AG09309 (cell line): ENCODE measurements around the gene MRPL4.
A peak's percentile ranks its signal among the peaks of the same experiment; 100 is the strongest.

Experiments used
- DNase-seq: peaks from one replicate; pipeline ENCODE4 v3.0.0-alpha.2; 2010; ENCODE audit warnings: low read depth
- H3K4me3 ChIP-seq: 2 replicates; pipeline ENCODE4 v1.5.1; 2011; ENCODE audit warnings: mild to moderate bottlenecking, low read depth, low read length, moderate library complexity; ENCODE audit not compliant: control insufficient read depth
- TF ChIP-seq, protein P1 (sequence below): IDR thresholded peaks from 2 replicates; pipeline ENCODE4 v1.5.1; 2011; ENCODE audit warnings: mild to moderate bottlenecking, low read depth, low read length, inconsistent platforms; ENCODE audit not compliant: insufficient read depth, control insufficient read depth; ENCODE audit errors: missing control alignments

MRPL4 gene

GRCh38 chr19:10295305-10295846, 43.4 kb downstream of the MRPL4 start:
- TF ChIP-seq, protein P1, sequence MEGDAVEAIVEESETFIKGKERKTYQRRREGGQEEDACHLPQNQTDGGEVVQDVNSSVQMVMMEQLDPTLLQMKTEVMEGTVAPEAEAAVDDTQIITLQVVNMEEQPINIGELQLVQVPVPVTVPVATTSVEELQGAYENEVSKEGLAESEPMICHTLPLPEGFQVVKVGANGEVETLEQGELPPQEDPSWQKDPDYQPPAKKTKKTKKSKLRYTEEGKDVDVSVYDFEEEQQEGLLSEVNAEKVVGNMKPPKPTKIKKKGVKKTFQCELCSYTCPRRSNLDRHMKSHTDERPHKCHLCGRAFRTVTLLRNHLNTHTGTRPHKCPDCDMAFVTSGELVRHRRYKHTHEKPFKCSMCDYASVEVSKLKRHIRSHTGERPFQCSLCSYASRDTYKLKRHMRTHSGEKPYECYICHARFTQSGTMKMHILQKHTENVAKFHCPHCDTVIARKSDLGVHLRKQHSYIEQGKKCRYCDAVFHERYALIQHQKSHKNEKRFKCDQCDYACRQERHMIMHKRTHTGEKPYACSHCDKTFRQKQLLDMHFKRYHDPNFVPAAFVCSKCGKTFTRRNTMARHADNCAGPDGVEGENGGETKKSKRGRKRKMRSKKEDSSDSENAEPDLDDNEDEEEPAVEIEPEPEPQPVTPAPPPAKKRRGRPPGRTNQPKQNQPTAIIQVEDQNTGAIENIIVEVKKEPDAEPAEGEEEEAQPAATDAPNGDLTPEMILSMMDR: peak; percentile 12
- H3K4me3 ChIP-seq: no peak overlapping the region
- no peak for DNase-seq

DNA sequence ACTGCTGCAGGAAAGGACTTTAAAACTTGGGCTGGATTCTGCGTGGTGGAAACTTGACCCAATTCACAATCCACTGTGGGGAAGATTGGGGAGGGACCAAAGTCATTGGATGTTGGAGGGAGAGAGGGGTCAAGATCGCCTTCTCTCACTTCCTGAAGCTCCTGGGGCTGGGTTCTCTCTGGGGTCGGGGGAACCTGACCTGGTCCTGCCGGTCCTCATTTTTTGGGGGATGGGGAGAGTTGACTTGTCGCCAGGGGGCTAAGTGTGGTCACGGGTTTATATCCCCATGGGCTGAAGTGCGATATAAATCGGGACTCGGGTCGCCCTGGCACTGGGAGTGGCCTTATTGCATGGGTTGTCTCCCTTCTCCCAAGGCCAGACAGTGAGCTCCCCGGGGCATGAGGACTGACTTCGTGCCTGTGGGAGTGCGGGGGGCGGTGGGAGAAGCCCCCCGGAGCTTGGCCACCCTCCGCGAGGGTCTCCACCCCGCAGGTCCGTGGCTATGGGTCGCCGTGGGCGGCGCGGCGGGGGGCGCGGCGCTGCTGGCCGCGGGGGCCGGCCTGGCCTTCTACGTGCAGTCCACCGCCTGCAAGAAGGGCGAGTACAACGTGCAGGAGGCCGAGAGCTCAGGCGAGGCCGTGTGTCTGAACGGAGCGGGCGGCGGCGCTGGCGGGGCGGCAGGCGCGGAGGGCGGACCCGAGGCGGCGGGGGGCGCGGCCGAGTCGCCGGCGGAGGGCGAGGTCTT, 44.0 kb downstream of the MRPL4 start:
- no peak overlapping the region for H3K4me3 ChIP-seq
- no peak for DNase-seq
- TF ChIP-seq, protein P1: no peak

DNA sequence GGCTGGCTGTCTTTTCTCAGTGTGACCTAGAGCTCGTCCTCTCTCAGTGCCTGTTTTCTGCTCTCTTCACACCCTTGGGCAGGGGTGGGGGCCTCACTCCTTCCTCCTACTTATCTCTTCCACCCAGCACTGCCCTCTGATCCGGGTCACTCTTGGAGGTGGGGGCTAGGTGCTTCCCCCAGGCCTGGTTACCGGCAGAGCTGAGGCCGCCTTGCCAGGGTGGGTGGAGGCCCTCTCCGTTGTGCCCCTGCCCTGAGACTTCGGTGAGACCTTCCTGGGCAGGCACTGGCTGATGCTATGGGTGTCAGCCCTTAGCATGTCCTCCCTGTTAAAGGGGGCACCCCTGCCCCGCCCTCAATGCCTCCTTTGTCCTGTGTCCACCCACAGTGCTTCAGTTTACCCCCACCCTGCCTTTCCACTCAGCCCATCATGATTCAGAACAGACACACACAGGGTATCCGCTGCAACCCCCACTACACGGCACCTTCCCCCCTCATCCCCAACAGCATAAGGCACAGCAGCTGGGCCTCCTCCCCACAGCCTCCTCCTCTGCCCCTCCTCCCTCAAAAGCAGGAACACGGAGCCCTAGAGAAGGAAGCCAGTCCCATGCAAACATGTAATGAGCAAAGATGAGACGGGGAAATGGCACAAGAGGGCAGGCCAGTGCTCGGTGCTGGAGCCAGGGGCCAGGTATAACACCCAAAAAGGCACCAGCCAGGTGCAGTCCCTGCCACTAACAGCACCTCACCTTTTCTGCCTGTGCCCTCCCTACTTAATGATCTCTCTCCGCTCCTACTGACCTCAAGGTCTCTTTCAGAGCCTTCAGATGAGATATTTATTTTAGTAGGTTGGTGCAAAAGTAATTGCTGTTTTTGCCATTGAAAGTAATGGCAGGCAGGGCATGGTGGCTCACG, 47.8 kb downstream of the MRPL4 start:
- TF ChIP-seq, protein P1: no peak
- no peak overlapping the region for H3K4me3 ChIP-seq
- DNase-seq: no peak

- TF ChIP-seq, protein P1: no peak
- no peak for DNase-seq
- no peak overlapping the region for H3K4me3 ChIP-seq
These were observed 53.3 kb downstream of the MRPL4 start for GRCh38 chr19:10305139-10305806.

DNA sequence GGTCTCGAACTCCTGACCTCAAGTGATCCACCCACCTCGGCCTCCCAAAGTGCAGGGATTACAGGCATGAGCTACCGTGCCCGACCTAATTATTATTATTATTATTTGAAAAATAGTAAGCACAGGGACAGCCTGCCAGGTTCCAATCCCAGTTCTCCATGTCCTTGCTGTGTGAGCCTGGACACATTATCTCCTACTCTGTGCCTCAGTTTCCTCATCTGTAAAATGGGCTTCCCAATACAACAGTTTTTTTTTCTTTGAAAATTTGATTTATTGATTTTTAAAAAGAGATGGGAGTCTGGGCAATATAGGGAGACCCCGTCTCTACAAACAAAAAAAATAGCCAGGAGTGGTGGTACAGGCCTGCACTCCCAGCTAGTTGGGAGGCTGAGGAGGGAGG, 54.3 kb downstream of the MRPL4 start:
- TF ChIP-seq, protein P1: no peak
- DNase-seq: no peak
- no peak overlapping the region for H3K4me3 ChIP-seq

DNA sequence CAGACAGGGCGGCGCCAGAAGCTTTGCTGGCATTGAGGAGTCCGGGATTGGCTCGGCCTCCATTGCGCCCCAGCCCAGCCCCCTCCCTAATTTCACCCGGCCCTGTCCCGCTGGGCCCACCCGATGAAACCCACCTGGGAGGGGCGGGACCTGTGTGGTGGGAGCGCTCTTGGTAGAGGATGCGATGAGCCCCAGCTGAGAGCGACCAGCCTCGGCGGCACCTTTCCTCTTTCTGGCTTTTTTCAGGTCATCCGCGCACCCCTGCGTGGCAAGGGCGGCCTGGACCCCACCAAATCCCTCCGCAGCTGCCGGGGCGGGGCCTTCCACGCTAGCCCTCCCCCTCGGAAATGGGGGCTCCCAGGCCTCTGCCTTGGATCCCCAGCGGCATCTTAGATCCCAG, 57.4 kb downstream of the MRPL4 start, which contains the start of gene ZGLP1:
Gene ZGLP1 (minus strand): TSS at position 393 of the 400 bp plus-strand sequence.
- TF ChIP-seq, protein P1: no peak
- no peak within 1 kb of the TSS for H3K4me3 ChIP-seq
- DNase-seq: no peak
